Measurements from ENCODE around the gene TPRA1. TPM values are rescaled to one million over a fixed set of nuclear protein-coding genes. Genes with fewer than 3 reads are reported as not detected.

Gene TPRA1
- total RNA-seq, 1 experiment from 2014 or later, result 20.2 TPM

DNA sequence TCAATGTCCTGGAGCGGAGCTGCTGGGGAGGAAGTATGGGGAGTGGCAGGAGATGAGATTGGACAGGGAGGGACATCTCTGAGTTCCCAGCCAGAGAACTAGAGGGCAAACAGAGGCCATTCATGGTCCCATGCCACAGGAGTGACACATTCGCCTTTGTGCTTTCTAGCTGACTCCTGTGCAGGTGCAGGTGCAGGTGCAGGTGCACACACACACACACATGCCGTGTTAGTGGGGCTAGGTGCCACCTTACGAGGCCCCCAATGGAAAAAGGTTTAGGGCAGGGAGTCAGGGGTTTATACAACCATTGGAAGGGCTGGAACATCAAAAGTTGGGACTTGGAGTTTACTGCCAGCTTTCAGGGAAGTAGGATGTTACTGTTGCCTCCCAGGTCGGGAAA is 52.0 kb downstream of the TPRA1 start:
- ChIA-PET CTCF (no interaction called here), POLR2A (ENCODE audit: low non-redundant PET) (no interaction called here)
- no peaks in the 10 kb centered on the region for H3K9me3 ChIP-seq (ENCODE audit: low read depth, low read length, poor library complexity, severe bottlenecking)
- no peak overlapping the region for H3K27ac ChIP-seq (ENCODE audit: low read depth, low read length, poor library complexity, severe bottlenecking)
- intact Hi-C loops (cut with micrococcal nuclease; ENCODE audit: unreplicated experiment), result no loop called here
- no peak for DNase-seq (ENCODE audit: low spot score)
- no peaks in the 10 kb centered on the region for H3K36me3 ChIP-seq (ENCODE audit: insufficient read depth, low read length, poor library complexity, severe bottlenecking)
- no peaks in the 10 kb centered on the region for H3K4me1 ChIP-seq (ENCODE audit: insufficient read depth, low read length, poor library complexity, severe bottlenecking)
- no TSS peak for BruUV-seq (replicated peaks)
- TF ChIP-seq, protein P1, sequence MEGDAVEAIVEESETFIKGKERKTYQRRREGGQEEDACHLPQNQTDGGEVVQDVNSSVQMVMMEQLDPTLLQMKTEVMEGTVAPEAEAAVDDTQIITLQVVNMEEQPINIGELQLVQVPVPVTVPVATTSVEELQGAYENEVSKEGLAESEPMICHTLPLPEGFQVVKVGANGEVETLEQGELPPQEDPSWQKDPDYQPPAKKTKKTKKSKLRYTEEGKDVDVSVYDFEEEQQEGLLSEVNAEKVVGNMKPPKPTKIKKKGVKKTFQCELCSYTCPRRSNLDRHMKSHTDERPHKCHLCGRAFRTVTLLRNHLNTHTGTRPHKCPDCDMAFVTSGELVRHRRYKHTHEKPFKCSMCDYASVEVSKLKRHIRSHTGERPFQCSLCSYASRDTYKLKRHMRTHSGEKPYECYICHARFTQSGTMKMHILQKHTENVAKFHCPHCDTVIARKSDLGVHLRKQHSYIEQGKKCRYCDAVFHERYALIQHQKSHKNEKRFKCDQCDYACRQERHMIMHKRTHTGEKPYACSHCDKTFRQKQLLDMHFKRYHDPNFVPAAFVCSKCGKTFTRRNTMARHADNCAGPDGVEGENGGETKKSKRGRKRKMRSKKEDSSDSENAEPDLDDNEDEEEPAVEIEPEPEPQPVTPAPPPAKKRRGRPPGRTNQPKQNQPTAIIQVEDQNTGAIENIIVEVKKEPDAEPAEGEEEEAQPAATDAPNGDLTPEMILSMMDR (conservative IDR thresholded peaks at IDR 0.05; ENCODE audit: low read depth, low read length), result no peak
- no peak for TF ChIP-seq EZH2 (IDR thresholded peaks at IDR 0.05; ENCODE audit: borderline replicate concordance, low read depth, low read length, poor library complexity, severe bottlenecking)
- H3K4me3 ChIP-seq (ENCODE audit: low read depth, low read length, poor library complexity, severe bottlenecking), result no peak overlapping the region
- H3K27me3 ChIP-seq (replicated peaks; ENCODE audit: insufficient read depth, low read depth, low read length, poor library complexity), result peaks cover 4% of the 10 kb centered on the region

DNA sequence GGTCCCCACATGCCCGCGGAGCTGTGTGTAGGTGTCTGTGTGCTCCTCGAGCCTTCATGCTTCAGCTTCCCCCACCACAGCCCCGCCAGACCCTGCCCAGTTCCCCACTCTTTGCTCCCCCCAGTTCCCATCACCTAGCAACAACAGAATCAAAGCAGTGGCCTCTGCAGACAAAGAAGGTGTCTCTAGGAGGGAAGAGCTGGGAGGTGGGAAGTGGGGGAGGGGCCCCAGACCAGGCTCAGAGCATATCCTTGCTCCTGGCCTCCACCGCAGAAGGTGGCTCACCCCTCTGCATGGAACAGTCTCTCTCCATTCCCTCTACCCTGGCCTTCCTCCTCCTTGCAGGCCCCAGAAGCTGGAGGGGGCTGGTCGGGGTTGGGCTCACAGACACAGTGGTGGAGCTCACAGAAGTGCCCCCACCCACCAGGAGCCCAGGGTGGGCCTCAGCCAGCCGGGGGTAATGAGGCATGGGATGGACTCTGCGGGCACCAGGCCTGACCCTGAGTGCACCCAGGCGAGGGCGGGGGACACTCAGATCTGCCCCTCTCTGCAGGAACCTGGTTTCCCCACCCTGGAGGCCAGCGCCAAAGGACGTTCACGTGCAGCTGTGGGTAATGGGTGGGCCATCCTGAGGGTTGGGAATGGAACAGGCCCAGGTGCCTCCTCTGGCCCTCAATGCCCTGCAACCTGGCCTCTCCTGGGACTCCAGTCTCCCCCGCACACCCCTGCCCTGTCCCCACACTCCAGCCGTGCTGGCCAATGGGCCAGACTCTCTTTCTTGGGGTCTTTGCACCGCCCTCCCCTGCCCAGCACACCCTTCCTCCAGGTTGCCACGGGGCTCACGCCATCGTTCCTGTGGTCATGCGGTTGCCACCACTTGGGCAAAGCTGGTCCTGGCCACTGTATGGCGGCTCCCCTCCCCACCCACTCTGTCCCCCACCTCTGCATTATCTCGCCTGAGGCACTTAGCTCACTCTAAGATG is 53.4 kb downstream of the TPRA1 start:
- no peak overlapping the region for H3K4me3 ChIP-seq (ENCODE audit: low read depth, low read length, poor library complexity, severe bottlenecking)
- no peaks in the 10 kb centered on the region for H3K4me1 ChIP-seq (ENCODE audit: insufficient read depth, low read length, poor library complexity, severe bottlenecking)
- intact Hi-C loops (cut with micrococcal nuclease; ENCODE audit: unreplicated experiment), result no loop called here
- CTCF ChIA-PET, result no interaction called here
- POLR2A ChIA-PET (ENCODE audit: low non-redundant PET), result no interaction called here
- H3K36me3 ChIP-seq (ENCODE audit: insufficient read depth, low read length, poor library complexity, severe bottlenecking), result no peaks in the 10 kb centered on the region
- peaks cover 4% of the 10 kb centered on the region for H3K27me3 ChIP-seq (replicated peaks; ENCODE audit: insufficient read depth, low read depth, low read length, poor library complexity)
- no peak overlapping the region for H3K27ac ChIP-seq (ENCODE audit: low read depth, low read length, poor library complexity, severe bottlenecking)
- no peak for TF ChIP-seq EZH2 (IDR thresholded peaks at IDR 0.05; ENCODE audit: borderline replicate concordance, low read depth, low read length, poor library complexity, severe bottlenecking)
- TF ChIP-seq, protein P1 (conservative IDR thresholded peaks at IDR 0.05; ENCODE audit: low read depth, low read length), result no peak
- no peak for DNase-seq (ENCODE audit: low spot score)
- BruUV-seq (replicated peaks), result no TSS peak
- H3K9me3 ChIP-seq (ENCODE audit: low read depth, low read length, poor library complexity, severe bottlenecking), result no peaks in the 10 kb centered on the region

DNA sequence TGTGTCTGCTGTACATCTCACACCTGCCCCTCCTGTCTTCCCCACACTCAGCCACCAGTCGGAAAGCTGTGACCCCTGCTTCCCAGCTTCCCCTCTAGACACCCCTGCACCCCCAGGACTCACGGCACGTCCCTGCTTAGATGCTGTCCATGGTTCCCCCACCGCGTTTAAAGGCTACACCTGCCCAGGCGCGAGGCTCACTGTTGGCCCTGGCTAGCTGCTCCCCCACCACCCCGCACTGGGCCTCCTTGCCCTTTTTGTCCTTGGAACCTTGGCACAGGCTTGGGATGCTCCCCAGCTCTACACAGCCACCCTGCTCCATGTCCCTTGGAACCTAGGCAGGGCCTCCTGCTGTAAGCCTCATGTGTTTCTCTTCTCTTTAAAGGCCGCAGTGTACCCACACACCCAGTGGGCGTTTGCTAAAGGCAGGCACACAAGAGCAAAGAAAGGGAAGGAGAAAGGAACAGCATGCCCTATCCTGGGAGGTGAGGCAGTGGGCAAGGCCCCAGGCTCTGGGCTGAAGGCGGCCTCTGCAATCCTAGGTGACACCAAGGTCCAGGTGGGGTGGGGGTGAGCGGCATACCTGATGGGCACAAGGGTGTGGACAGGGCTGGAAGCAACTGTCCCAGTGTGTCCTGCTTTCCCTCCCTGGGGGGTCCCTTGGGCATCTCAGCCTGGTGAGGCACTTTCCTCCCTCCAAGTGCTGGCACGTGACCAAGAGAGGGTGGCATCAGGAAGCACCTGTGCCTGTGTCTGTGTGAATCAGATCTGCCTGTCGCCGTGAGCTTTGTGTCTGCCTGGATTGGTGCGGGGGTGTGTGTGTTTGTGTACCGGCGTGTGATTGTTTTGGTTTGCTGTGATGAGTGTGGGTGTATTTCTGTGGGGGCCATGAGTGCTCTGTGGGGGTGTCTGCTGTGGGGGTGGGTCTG is 54.4 kb downstream of the TPRA1 start:
- H3K36me3 ChIP-seq (ENCODE audit: insufficient read depth, low read length, poor library complexity, severe bottlenecking), result no peaks in the 10 kb centered on the region
- peaks cover 4% of the 10 kb centered on the region for H3K27me3 ChIP-seq (replicated peaks; ENCODE audit: insufficient read depth, low read depth, low read length, poor library complexity)
- POLR2A ChIA-PET (ENCODE audit: low non-redundant PET), result no interaction called here
- no peak for DNase-seq (ENCODE audit: low spot score)
- H3K9me3 ChIP-seq (ENCODE audit: low read depth, low read length, poor library complexity, severe bottlenecking), result no peaks in the 10 kb centered on the region
- no peak overlapping the region for H3K4me3 ChIP-seq (ENCODE audit: low read depth, low read length, poor library complexity, severe bottlenecking)
- no TSS peak for BruUV-seq (replicated peaks)
- no peaks in the 10 kb centered on the region for H3K4me1 ChIP-seq (ENCODE audit: insufficient read depth, low read length, poor library complexity, severe bottlenecking)
- intact Hi-C loops (cut with micrococcal nuclease; ENCODE audit: unreplicated experiment), result no loop called here
- CTCF ChIA-PET, result no interaction called here
- TF ChIP-seq, protein P1 (conservative IDR thresholded peaks at IDR 0.05; ENCODE audit: low read depth, low read length), result no peak
- no peak for TF ChIP-seq EZH2 (IDR thresholded peaks at IDR 0.05; ENCODE audit: borderline replicate concordance, low read depth, low read length, poor library complexity, severe bottlenecking)
- H3K27ac ChIP-seq (ENCODE audit: low read depth, low read length, poor library complexity, severe bottlenecking), result no peak overlapping the region

Data from A673 (cell line).